ENCODE data around the gene ZDHHC7. TPM values are rescaled to one million over a fixed set of nuclear protein-coding genes. Genes with fewer than 3 reads are reported as not detected.

The ZDHHC7 gene
- total and polyA plus RNA-seq, 9 of the 15 experiments (the other 6 are each of a cell fraction or from before 2014, with no cell fraction given), result 1.7 to 49.7 (median 37.4) TPM

- no peak for TF ChIP-seq HNRNPH1 (optimal IDR thresholded peaks at IDR 0.05; ENCODE audit: low read depth, low read length)
- TF ChIP-seq ZNF133 (CRISPR knock-in tag; IDR thresholded peaks at IDR 0.05), result no peak
- 0 out of 2 replicates have a peak, but pooled peaks have one; percentile 22 for TF ChIP-seq DPF2 (IDR thresholded peaks at IDR 0.05)
- TF ChIP-seq ATF3 (IDR thresholded peaks at IDR 0.05), result peak; percentile 92
- no peak for TF ChIP-seq ATF3 (CRISPR knock-in tag; conservative IDR thresholded peaks at IDR 0.05)
- no peak for TF ChIP-seq RBM14 (IDR thresholded peaks at IDR 0.05; ENCODE audit: borderline replicate concordance, insufficient read depth, low read depth, low read length)
- TF ChIP-seq ADNP (tag; IDR thresholded peaks at IDR 0.05), result no peak
- TF ChIP-seq ZNF407 (IDR thresholded peaks at IDR 0.05; ENCODE audit: low read depth), result no peak
- TF ChIP-seq ZNF436 (CRISPR knock-in tag; IDR thresholded peaks at IDR 0.05), result no peak
- TF ChIP-seq SMARCC2 (IDR thresholded peaks at IDR 0.05; ENCODE audit: low read depth), result no peak
- TF ChIP-seq ZNF140 (CRISPR knock-in tag; IDR thresholded peaks at IDR 0.05), result no peak
- TF ChIP-seq DMBX1 (CRISPR knock-in tag; IDR thresholded peaks at IDR 0.05; ENCODE audit: borderline replicate concordance), result no peak
- no peak for TF ChIP-seq IRF9 (tag; IDR thresholded peaks at IDR 0.05)
- TF ChIP-seq CREB3L1 (IDR thresholded peaks at IDR 0.05; ENCODE audit: borderline replicate concordance, low read depth), result no peak
- TF ChIP-seq ZNF146 (CRISPR knock-in tag; IDR thresholded peaks at IDR 0.05; ENCODE audit: unreplicated experiment), result no peak
- no peak for TF ChIP-seq DACH1 (IDR thresholded peaks at IDR 0.05; ENCODE audit: partially characterized antibody)
- TF ChIP-seq NFIX (CRISPR knock-in tag; IDR thresholded peaks at IDR 0.05; ENCODE audit: low read depth), result no peak
- no peak for TF ChIP-seq STAT5A (IDR thresholded peaks at IDR 0.05; ENCODE audit: borderline replicate concordance, low read length)
- no peak for TF ChIP-seq SREBF2 (CRISPR knock-in tag; IDR thresholded peaks at IDR 0.05)
These were observed 25.7 kb upstream of the ZDHHC7 start (continued) for GRCh38 chr16:85037050-85037410.

All from K562 (cell line).